ENCODE results near the gene MDM2. TPM values are rescaled to one million over a fixed set of nuclear protein-coding genes. Genes with fewer than 3 reads are reported as not detected.

The MDM2 gene
- total RNA-seq, 2 experiments from 2014 or later: 143 to 318 TPM

- Histone ChIP-seq H2AFZ (ENCODE audit: low read length) (no peak overlapping the region), H3K9me3 (ENCODE audit: low read length) (no peaks in the 10 kb centered on the region), H3K79me2 (ENCODE audit: insufficient read depth, low read depth, low read length) (no peaks in the 10 kb centered on the region), H3K4me1 (ENCODE audit: insufficient read depth, low read length, poor library complexity, severe bottlenecking) (no peaks in the 10 kb centered on the region), H3K36me3 (ENCODE audit: insufficient read depth, low read length) (no peaks in the 10 kb centered on the region), H3K4me2 (ENCODE audit: low read length) (no peak overlapping the region), H3K4me3 (ENCODE audit: low read depth, low read length, poor library complexity, severe bottlenecking) (no peak overlapping the region), H3K9me2 (ENCODE audit: insufficient read depth, low read length) (no peaks in the 10 kb centered on the region), H4K20me1 (ENCODE audit: insufficient read depth, low read length) (no peaks in the 10 kb centered on the region), H3K27ac (ENCODE audit: low read depth, low read length, poor library complexity, severe bottlenecking) (no peak overlapping the region)
- POLR2A ChIA-PET: interaction anchor here (0.6 to 0.8 kb wide), 4 partner anchors 10 to 165 kb away, joined by 3 to 4 read pairs (median 3); no protein-coding TSS in a partner anchor
- TF ChIP-seq EZH2phosphoT487 (IDR thresholded peaks at IDR 0.05; ENCODE audit: borderline replicate concordance, low read depth, low read length) (no peak), CTCF (conservative IDR thresholded peaks at IDR 0.05; ENCODE audit: low read length) (no peak)
- no peak for DNase-seq (ENCODE audit: low spot score)
- intact Hi-C loops (cut with micrococcal nuclease; ENCODE audit: unreplicated experiment): no loop called here
- no TSS peak for BruUV-seq (replicated peaks)
- CTCF ChIA-PET (ENCODE audit: unreplicated experiment): no interaction called here
These were observed 45.6 kb downstream of the MDM2 start for GRCh38 chr12:68853396-68854077.

GRCh38 chr12:68854078-68854468 is 46.1 kb downstream of the MDM2 start:
- Histone ChIP-seq H3K36me3 (ENCODE audit: insufficient read depth, low read length) (no peaks in the 10 kb centered on the region), H3K4me3 (ENCODE audit: low read depth, low read length, poor library complexity, severe bottlenecking) (no peak overlapping the region), H2AFZ (ENCODE audit: low read length) (no peak overlapping the region), H3K79me2 (ENCODE audit: insufficient read depth, low read depth, low read length) (no peaks in the 10 kb centered on the region), H3K4me1 (ENCODE audit: insufficient read depth, low read length, poor library complexity, severe bottlenecking) (no peaks in the 10 kb centered on the region), H4K20me1 (ENCODE audit: insufficient read depth, low read length) (no peaks in the 10 kb centered on the region), H3K4me2 (ENCODE audit: low read length) (no peak overlapping the region), H3K9me3 (ENCODE audit: low read length) (no peaks in the 10 kb centered on the region), H3K27ac (ENCODE audit: low read depth, low read length, poor library complexity, severe bottlenecking) (no peak overlapping the region), H3K9me2 (ENCODE audit: insufficient read depth, low read length) (no peaks in the 10 kb centered on the region)
- ChIA-PET CTCF (ENCODE audit: unreplicated experiment) (no interaction called here), POLR2A (interaction anchor here (0.7 to 0.8 kb wide), 4 partner anchors 11 to 87 kb away, joined by 3 read pairs; no protein-coding TSS in a partner anchor)
- no TSS peak for BruUV-seq (replicated peaks)
- intact Hi-C loops (cut with micrococcal nuclease; ENCODE audit: unreplicated experiment): no loop called here
- DNase-seq (ENCODE audit: low spot score): no peak
- TF ChIP-seq EZH2phosphoT487 (IDR thresholded peaks at IDR 0.05; ENCODE audit: borderline replicate concordance, low read depth, low read length) (no peak), CTCF (conservative IDR thresholded peaks at IDR 0.05; ENCODE audit: low read length) (no peak)

GRCh38 chr12:68854554-68854953 is 46.6 kb downstream of the MDM2 start:
- TF ChIP-seq EZH2phosphoT487 (IDR thresholded peaks at IDR 0.05; ENCODE audit: borderline replicate concordance, low read depth, low read length): no peak
- no peak for TF ChIP-seq CTCF (conservative IDR thresholded peaks at IDR 0.05; ENCODE audit: low read length)
- no peak for DNase-seq (ENCODE audit: low spot score)
- H3K79me2 ChIP-seq (ENCODE audit: insufficient read depth, low read depth, low read length): no peaks in the 10 kb centered on the region
- H3K36me3 ChIP-seq (ENCODE audit: insufficient read depth, low read length): no peaks in the 10 kb centered on the region
- no peaks in the 10 kb centered on the region for H3K9me2 ChIP-seq (ENCODE audit: insufficient read depth, low read length)
- no peaks in the 10 kb centered on the region for H3K4me1 ChIP-seq (ENCODE audit: insufficient read depth, low read length, poor library complexity, severe bottlenecking)
- H3K27ac ChIP-seq (ENCODE audit: low read depth, low read length, poor library complexity, severe bottlenecking): no peak overlapping the region
- no peak overlapping the region for H3K4me3 ChIP-seq (ENCODE audit: low read depth, low read length, poor library complexity, severe bottlenecking)
- no TSS peak for BruUV-seq (replicated peaks)
- POLR2A ChIA-PET: interaction anchor here (0.8 kb wide), 2 partner anchors 11 to 87 kb away, joined by 3 read pairs; no protein-coding TSS in a partner anchor
- no peaks in the 10 kb centered on the region for H4K20me1 ChIP-seq (ENCODE audit: insufficient read depth, low read length)
- intact Hi-C loops (cut with micrococcal nuclease; ENCODE audit: unreplicated experiment): no loop called here
- no peak overlapping the region for H3K4me2 ChIP-seq (ENCODE audit: low read length)
- CTCF ChIA-PET (ENCODE audit: unreplicated experiment): no interaction called here
- no peak overlapping the region for H2AFZ ChIP-seq (ENCODE audit: low read length)
- no peaks in the 10 kb centered on the region for H3K9me3 ChIP-seq (ENCODE audit: low read length)

Measured in OCI-LY7 (cell line).